Measurements from ENCODE around the gene SOWAHC. TPM values are rescaled to one million over a fixed set of nuclear protein-coding genes. Genes with fewer than 3 reads are reported as not detected.

SOWAHC gene
- total RNA-seq, 1 donor from 2014 or later, result 2.2 TPM

GRCh38 chr2:109597283-109597682, 16.9 kb upstream of the SOWAHC start:
- DNase-seq (ENCODE audit: low spot score), result no peak
- no peak overlapping the region for H3K4me3 Mint-ChIP-seq (ENCODE audit: unreplicated experiment)
- no peaks in the 10 kb centered on the region for H3K9me3 Mint-ChIP-seq (ENCODE audit: unreplicated experiment)
- H3K4me1 Mint-ChIP-seq (ENCODE audit: unreplicated experiment), result peaks cover 8% of the 10 kb centered on the region
- no peaks in the 10 kb centered on the region for H3K36me3 Mint-ChIP-seq (ENCODE audit: low read depth, unreplicated experiment)
- H3K27ac Mint-ChIP-seq (ENCODE audit: unreplicated experiment), result no peak overlapping the region
- TF ChIP-seq CTCF (IDR thresholded peaks at IDR 0.05; ENCODE audit: unreplicated experiment), result no peak
- no peaks in the 10 kb centered on the region for H3K27me3 Mint-ChIP-seq (ENCODE audit: unreplicated experiment)

GRCh38 chr2:109601783-109602182, 12.4 kb upstream of the SOWAHC start:
- peaks cover 10% of the 10 kb centered on the region for H3K4me1 Mint-ChIP-seq (ENCODE audit: unreplicated experiment)
- TF ChIP-seq CTCF (IDR thresholded peaks at IDR 0.05; ENCODE audit: unreplicated experiment), result no peak
- DNase-seq (ENCODE audit: low spot score), result no peak
- no peaks in the 10 kb centered on the region for H3K27me3 Mint-ChIP-seq (ENCODE audit: unreplicated experiment)
- no peaks in the 10 kb centered on the region for H3K36me3 Mint-ChIP-seq (ENCODE audit: low read depth, unreplicated experiment)
- no peak overlapping the region for H3K27ac Mint-ChIP-seq (ENCODE audit: unreplicated experiment)
- no peaks in the 10 kb centered on the region for H3K9me3 Mint-ChIP-seq (ENCODE audit: unreplicated experiment)
- no peak overlapping the region for H3K4me3 Mint-ChIP-seq (ENCODE audit: unreplicated experiment)

GRCh38 chr2:109602617-109603188, 11.5 kb upstream of the SOWAHC start:
- no peak overlapping the region for H3K27ac Mint-ChIP-seq (ENCODE audit: unreplicated experiment)
- H3K27me3 Mint-ChIP-seq (ENCODE audit: unreplicated experiment), result no peaks in the 10 kb centered on the region
- H3K4me3 Mint-ChIP-seq (ENCODE audit: unreplicated experiment), result no peak overlapping the region
- H3K9me3 Mint-ChIP-seq (ENCODE audit: unreplicated experiment), result no peaks in the 10 kb centered on the region
- H3K4me1 Mint-ChIP-seq (ENCODE audit: unreplicated experiment), result peaks cover 13% of the 10 kb centered on the region
- no peaks in the 10 kb centered on the region for H3K36me3 Mint-ChIP-seq (ENCODE audit: low read depth, unreplicated experiment)
- DNase-seq (ENCODE audit: low spot score), result no peak
- no peak for TF ChIP-seq CTCF (IDR thresholded peaks at IDR 0.05; ENCODE audit: unreplicated experiment)

GRCh38 chr2:109604597-109604996, 9.6 kb upstream of the SOWAHC start:
- no peak for TF ChIP-seq CTCF (IDR thresholded peaks at IDR 0.05; ENCODE audit: unreplicated experiment)
- peaks cover 26% of the 10 kb centered on the region for H3K4me1 Mint-ChIP-seq (ENCODE audit: unreplicated experiment)
- no peak overlapping the region for H3K4me3 Mint-ChIP-seq (ENCODE audit: unreplicated experiment)
- no peaks in the 10 kb centered on the region for H3K9me3 Mint-ChIP-seq (ENCODE audit: unreplicated experiment)
- no peak for DNase-seq (ENCODE audit: low spot score)
- no peaks in the 10 kb centered on the region for H3K27me3 Mint-ChIP-seq (ENCODE audit: unreplicated experiment)
- H3K27ac Mint-ChIP-seq (ENCODE audit: unreplicated experiment), result no peak overlapping the region
- H3K36me3 Mint-ChIP-seq (ENCODE audit: low read depth, unreplicated experiment), result no peaks in the 10 kb centered on the region

- no peak for DNase-seq (ENCODE audit: low spot score)
- H3K27ac Mint-ChIP-seq (ENCODE audit: unreplicated experiment), result no peak overlapping the region
- no peak overlapping the region for H3K4me3 Mint-ChIP-seq (ENCODE audit: unreplicated experiment)
- peaks cover 2% of the 10 kb centered on the region for H3K36me3 Mint-ChIP-seq (ENCODE audit: low read depth, unreplicated experiment)
- H3K4me1 Mint-ChIP-seq (ENCODE audit: unreplicated experiment), result peaks cover 30% of the 10 kb centered on the region
- no peaks in the 10 kb centered on the region for H3K9me3 Mint-ChIP-seq (ENCODE audit: unreplicated experiment)
- peaks cover 2% of the 10 kb centered on the region for H3K27me3 Mint-ChIP-seq (ENCODE audit: unreplicated experiment)
- no peak for TF ChIP-seq CTCF (IDR thresholded peaks at IDR 0.05; ENCODE audit: unreplicated experiment)
Observed at GRCh38 chr2:109607766-109608165, 6.4 kb upstream of the SOWAHC start.
